K562 (cell line): ENCODE results near the gene SLC5A3. TPM values are rescaled to one million over a fixed set of nuclear protein-coding genes. Genes with fewer than 3 reads are reported as not detected.

Experiments used
- ATAC-seq: fragments of 200-7000 bp; cut with Tn5 transposase; 3 replicates; pipeline ENCODE4 v1.9.1; 2020; ENCODE audit warnings: moderate library complexity
- BruUV-seq: library from RNA; stranded (reverse); fragments of 400-500 nt; replicated peaks from 2 replicates; lab custom pipeline; 2021; lab: Mats Ljungman, UMichigan
- CTCF ChIA-PET: fragments of 300-600 bp; formaldehyde crosslinking; extraction: SDS; loops from one replicate; lab custom pipeline; 2021; ENCODE audit warnings: low intra/inter-chr PET ratio; lab: Yijun Ruan, JAX
- POLR2A ChIA-PET: fragments of 300-600, 350-650 bp; sonication (Branson Sonifier 250); formaldehyde crosslinking; extraction: SDS; loops from one replicate; lab custom pipeline; 2021; ENCODE audit warnings: antibody characterized with exemption, inconsistent platforms; lab: Yijun Ruan, JAX
- DNase-seq, 4 experiments: peaks; one replicate each; pipeline versions ENCODE4 v3.0.0 to v3.0.0-alpha.2; 2011 to 2018; ENCODE audit warnings: low spot score in 3 of 4, mixed read lengths in 3 of 4; ENCODE audit errors: extremely low read depth in 1 of 4
- FAIRE-seq: peaks from 2 replicates; lab custom pipeline; 2011; peaks lifted over from hg19 to GRCh38; lab: Jason Lieb, UNC
- H2AFZ ChIP-seq: 2 replicates; pipeline ENCODE4 v1.6.0; 2011; ENCODE audit warnings: low read depth, low read length, control low read depth, inconsistent platforms
- H3K27ac ChIP-seq: fragments of 200-600 bp; 3 replicates; pipeline ENCODE4 v1.8.0; 2011; ENCODE audit warnings: low read depth, mild to moderate bottlenecking, control low read depth, inconsistent platforms, low read length, moderate library complexity, mixed read lengths; ENCODE audit errors: extremely low read depth
- H3K27me3 ChIP-seq, 2 experiments: fragments of 300-600 bp in 1 of 2; 2 replicates in 1 of 2; 3 replicates in 1 of 2; pipeline versions ENCODE4 v1.6.0 to v1.8.0; 2011; ENCODE audit warnings: inconsistent platforms in 2 of 2, low read length in 2 of 2, mild to moderate bottlenecking in 1 of 2, mixed read lengths in 1 of 2, moderate library complexity in 1 of 2; ENCODE audit not compliant: control insufficient read depth in 2 of 2, insufficient read depth in 2 of 2
- H3K36me3 ChIP-seq: fragments of 300-600 bp; 3 replicates; pipeline ENCODE4 v1.8.0; 2011; ENCODE audit warnings: mild to moderate bottlenecking, low read length, inconsistent platforms; ENCODE audit not compliant: control insufficient read depth, insufficient read depth
- H3K4me1 ChIP-seq, 2 experiments: fragments of 200-600 bp in 1 of 2; replicated peaks in 1 of 2; 2 replicates in 1 of 2; 3 replicates in 1 of 2; pipeline versions ENCODE4 v1.5.1 to v1.8.0; 2011; ENCODE audit warnings: inconsistent platforms in 2 of 2, low read length in 2 of 2, mild to moderate bottlenecking in 1 of 2, mixed read lengths in 1 of 2, moderate library complexity in 1 of 2; ENCODE audit not compliant: control insufficient read depth in 2 of 2, insufficient read depth in 2 of 2
- H3K4me2 ChIP-seq: 2 replicates; pipeline ENCODE4 v1.6.1; 2011; ENCODE audit warnings: low read length, control low read depth, inconsistent platforms, mixed read lengths; ENCODE audit not compliant: insufficient read depth
- H3K4me3 ChIP-seq: fragments of 200-600 bp; sonication (generic), shearing (Covaris generic); 2 replicates; pipeline ENCODE4 v1.5.1; 2016; ENCODE audit warnings: control low read depth, inconsistent platforms
- H3K79me2 ChIP-seq: fragments of 200-600 bp; 3 replicates; pipeline ENCODE4 v1.8.0; 2011; ENCODE audit warnings: low read length, inconsistent platforms; ENCODE audit not compliant: control insufficient read depth, insufficient read depth
- H3K9ac ChIP-seq, 2 experiments: 2 replicates each; pipeline versions ENCODE4 v1.6.0 to v1.6.1; 2011; ENCODE audit warnings: low read depth in 2 of 2, low read length in 2 of 2, control low read depth in 1 of 2, inconsistent platforms in 1 of 2, mild to moderate bottlenecking in 1 of 2, mixed read lengths in 1 of 2; ENCODE audit not compliant: insufficient read depth in 1 of 2
- H3K9me1 ChIP-seq: one replicate; pipeline ENCODE4 v1.6.0; 2011; ENCODE audit warnings: inconsistent platforms, mild to moderate bottlenecking, low read length, moderate library complexity; ENCODE audit not compliant: control insufficient read depth, insufficient read depth
- H3K9me3 ChIP-seq: replicated peaks from 2 replicates; pipeline ENCODE4 v1.5.1; 2011; ENCODE audit warnings: low read depth, low read length, inconsistent platforms; ENCODE audit not compliant: control insufficient read depth, insufficient read depth
- H4K20me1 ChIP-seq: replicated peaks from 2 replicates; pipeline ENCODE4 v1.6.1; 2011; ENCODE audit warnings: low read length, inconsistent platforms, mixed read lengths; ENCODE audit not compliant: control insufficient read depth, insufficient read depth
- DDX20 ChIP-seq: fragments of 450-650 bp; IDR thresholded peaks from 2 replicates; pipeline ENCODE4 v1.6.1; 2016; ENCODE audit warnings: missing genetic modification characterization, low read depth, mild to moderate bottlenecking, missing compliant biosample characterization, moderate library complexity
- GABPA ChIP-seq: fragments of 200-800 bp; sonication (Bioruptor generic); conservative IDR thresholded peaks from 2 replicates; pipeline ENCODE4 v1.6.1; 2016; ENCODE audit warnings: low read depth, missing genetic modification characterization, missing compliant biosample characterization
- MITF ChIP-seq: IDR thresholded peaks from 2 replicates; pipeline ENCODE4 v1.6.1; 2014; ENCODE audit warnings: antibody characterized with exemption
- SIN3A ChIP-seq, 2 experiments: fragments of 150-350 bp in 1 of 2; IDR thresholded peaks; 2 replicates each; pipeline ENCODE4 v1.6.1; 2011 to 2016; ENCODE audit warnings: borderline replicate concordance in 2 of 2, low read depth in 2 of 2, low read length in 2 of 2, mild to moderate bottlenecking in 2 of 2, moderate library complexity in 2 of 2; ENCODE audit not compliant: control insufficient read depth in 1 of 2
- SMAD3 ChIP-seq: fragments of 450-650 bp; formaldehyde crosslinking; conservative IDR thresholded peaks from 2 replicates; pipeline ENCODE4 v1.4.0; 2020; ENCODE audit warnings: mild to moderate bottlenecking
- TAF9B ChIP-seq: fragments of 450-650 bp; IDR thresholded peaks from 2 replicates; pipeline ENCODE4 v1.6.1; 2018; ENCODE audit warnings: mild to moderate bottlenecking; ENCODE audit not compliant: partially characterized antibody
- TRIM24 ChIP-seq, 2 experiments: fragments of 450-650 bp; IDR thresholded peaks; 2 replicates each; pipeline ENCODE4 v1.6.1; 2016
- ZNF253 ChIP-seq: fragments of 250-450 bp; sonication (Bioruptor Pico); conservative IDR thresholded peaks from 2 replicates; pipeline ENCODE4 v1.6.1; 2021; ENCODE audit warnings: mild to moderate bottlenecking
- ZNF347 ChIP-seq: fragments of 450-650 bp; formaldehyde crosslinking; IDR thresholded peaks from 2 replicates; pipeline ENCODE4 v1.4.0; 2020; ENCODE audit warnings: low read depth, mild to moderate bottlenecking, moderate library complexity
- ZNF431 ChIP-seq: sonication (generic); formaldehyde crosslinking; IDR thresholded peaks from 2 replicates; pipeline ENCODE4 v1.8.0; 2022; ENCODE audit warnings: mild to moderate bottlenecking, missing genetic modification reagents
- ZNF707 ChIP-seq: fragments of 250-450 bp; sonication (Bioruptor Pico); conservative IDR thresholded peaks from 2 replicates; pipeline ENCODE4 v1.8.0; 2022; ENCODE audit warnings: inconsistent platforms, mild to moderate bottlenecking, moderate library complexity
- ZNF76 ChIP-seq: fragments of 250-450 bp; sonication (Bioruptor Pico); IDR thresholded peaks from 2 replicates; pipeline ENCODE4 v1.4.0; 2020; ENCODE audit warnings: mild to moderate bottlenecking, moderate library complexity, borderline replicate concordance
- WGBS: fragments of 100-300 bp; shearing (Covaris generic); methylation state at CpG from one replicate; pipeline ENCODE4 v1.1.6; 2016; ENCODE audit warnings: low coverage, mixed read lengths; ENCODE audit not compliant: insufficient coverage; ENCODE audit errors: missing lambda C conversion rate; 5-methylcytosine and 5-hydroxymethylcytosine counted together
- in situ Hi-C: fragments of 300-500 bp; cut with MboI; formaldehyde crosslinking; loops from 4 replicates; pipeline ENCODE4 v1.15.0; 2018; ENCODE audit warnings: inconsistent platforms, mixed read lengths
- intact Hi-C: fragments of 100-400 bp; cut with micrococcal nuclease; formaldehyde crosslinking; loops from 2 replicates; pipeline ENCODE4 v1.14.2; 2022
- polyA plus RNA-seq, 8 experiments: library from polyadenylated mRNA; depleted of rRNA in 4 of 8; stranded (reverse) in 5 of 8; unstranded in 3 of 8; fragments of >200 nt; fragmentation: Nextera tagmentation in 2 of 8; fragmentation: Illumina TruSeq in 1 of 8; extraction: Ambion mirVana in 2 of 8; extraction: Trizol in 1 of 8; gene quantifications; 2 replicates each; pipeline versions ENCODE4 v1.2.1 to v1.2.3, GENCODE V29; 2011 to 2014; ENCODE audit warnings: inconsistent platforms in 1 of 8, missing spikeins in 1 of 8
- total RNA-seq, 7 experiments: library from RNA; depleted of rRNA in 6 of 7; stranded (reverse); fragments of >200 nt in 6 of 7; fragmentation: Illumina TruSeq in 2 of 7; extraction: Trizol in 2 of 7; gene quantifications; 2 replicates each; pipeline versions ENCODE4 v1.2.1 to v1.2.3, GENCODE V29; 2011 to 2021; ENCODE audit warnings: low replicate concordance in 1 of 7

SLC5A3 gene
- total and polyA plus RNA-seq, 9 of the 15 experiments (the other 6 are each of a cell fraction or from before 2014, with no cell fraction given), result 2.9 to 20.6 (median 9.0) TPM

DNA sequence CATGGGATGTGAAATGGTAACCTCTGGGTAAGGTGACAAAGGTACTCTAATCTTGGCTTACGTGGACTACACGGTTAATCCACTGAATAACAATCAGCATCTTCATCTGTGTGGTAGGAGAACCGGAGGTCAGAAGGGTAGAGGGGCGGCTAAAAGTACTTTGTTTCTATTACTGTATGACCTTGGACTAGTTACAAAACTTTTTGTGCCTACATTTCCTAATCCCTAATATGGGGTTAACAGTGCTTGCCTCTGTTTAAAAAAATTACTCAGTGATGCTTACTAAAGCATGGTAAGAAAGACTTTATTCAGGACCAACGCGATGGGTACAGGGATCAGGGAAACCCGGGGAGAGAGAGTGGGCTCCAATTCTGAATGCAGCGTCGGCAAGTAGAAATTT, 1.7 kb upstream of the SLC5A3 start:
- 75% methylated on average over 9 of the region's 9 CpGs for WGBS
- H3K4me1 ChIP-seq, result peaks cover 11 to 22% of the 10 kb centered on the region in 2 experiments; a peak in 4 of 5 replicates
- TF ChIP-seq SIN3A (IDR thresholded peaks at IDR 0.05; ENCODE audit: borderline replicate concordance in 2 of 2, control insufficient read depth in 1 of 2, low read depth in 2 of 2, low read length in 2 of 2), result no peak
- TF ChIP-seq ZNF253 (CRISPR knock-in tag), result no peak
- TF ChIP-seq ZNF347 (CRISPR knock-in tag), result no peak
- TF ChIP-seq ZNF76 (CRISPR knock-in tag), result no peak
- no peak for TF ChIP-seq MITF
- TF ChIP-seq ZNF707, result no peak
- TF ChIP-seq TRIM24 (IDR thresholded peaks at IDR 0.05), result no peak
- no peak for TF ChIP-seq DDX20 (tag)
- no peak for TF ChIP-seq GABPA
- TF ChIP-seq ZNF431 (CRISPR knock-in tag), result no peak
- no peak for TF ChIP-seq SMAD3 (CRISPR knock-in tag)
- no peak for TF ChIP-seq TAF9B
- H3K9me1 ChIP-seq, result no peaks in the 10 kb centered on the region
- no peak overlapping the region for H3K9ac ChIP-seq
- no peak overlapping the region for H3K4me2 ChIP-seq
- no peak overlapping the region for H3K4me3 ChIP-seq
- in situ Hi-C loops, result no loop called here
- H2AFZ ChIP-seq, result no peak overlapping the region; the same call in 1 of the 2 replicates
- H4K20me1 ChIP-seq, result peaks cover 8% of the 10 kb centered on the region; the same call in 1 of the 2 replicates
- ChIA-PET CTCF (no interaction called here), POLR2A (no interaction called here)
- no TSS peak for BruUV-seq
- H3K79me2 ChIP-seq, result peaks cover 28% of the 10 kb centered on the region
- peaks cover 21% of the 10 kb centered on the region for H3K36me3 ChIP-seq
- intact Hi-C loops, result loop anchor here (5.0 to 10.0 kb wide), 3 partner anchors 133 to 276 kb away; no protein-coding TSS in a partner anchor
- H3K27me3 ChIP-seq, result peaks cover 0 to 12% of the 10 kb centered on the region in 2 experiments; a peak in 2 of 5 replicates
- H3K9me3 ChIP-seq, result no peaks in the 10 kb centered on the region
- DNase-seq (no peak), ATAC-seq (no peak), FAIRE-seq (no peak)
- no peak overlapping the region for H3K27ac ChIP-seq
